ENCODE measurements around the gene DLX2.

DNA sequence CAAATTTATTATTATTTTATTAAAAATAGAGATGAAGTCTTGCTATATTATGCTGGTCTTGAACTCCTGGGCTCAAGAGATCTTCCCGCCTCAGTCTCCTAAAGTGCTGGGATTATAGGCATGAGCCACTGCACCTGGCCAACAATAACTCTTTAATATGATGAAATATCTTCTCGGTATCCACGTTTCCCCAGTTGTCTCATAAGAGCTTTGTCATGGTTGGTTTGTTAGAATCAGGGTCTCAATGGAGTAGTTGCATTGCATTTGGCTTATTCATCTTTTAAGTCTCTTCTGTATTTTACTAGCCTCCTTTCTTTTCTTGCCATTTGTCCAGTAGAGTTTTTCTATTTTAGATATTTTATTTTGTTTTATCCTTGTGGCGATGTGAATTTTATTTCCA is 32.7 kb upstream of the DLX2 start:
- TF ChIP-seq, protein P1, sequence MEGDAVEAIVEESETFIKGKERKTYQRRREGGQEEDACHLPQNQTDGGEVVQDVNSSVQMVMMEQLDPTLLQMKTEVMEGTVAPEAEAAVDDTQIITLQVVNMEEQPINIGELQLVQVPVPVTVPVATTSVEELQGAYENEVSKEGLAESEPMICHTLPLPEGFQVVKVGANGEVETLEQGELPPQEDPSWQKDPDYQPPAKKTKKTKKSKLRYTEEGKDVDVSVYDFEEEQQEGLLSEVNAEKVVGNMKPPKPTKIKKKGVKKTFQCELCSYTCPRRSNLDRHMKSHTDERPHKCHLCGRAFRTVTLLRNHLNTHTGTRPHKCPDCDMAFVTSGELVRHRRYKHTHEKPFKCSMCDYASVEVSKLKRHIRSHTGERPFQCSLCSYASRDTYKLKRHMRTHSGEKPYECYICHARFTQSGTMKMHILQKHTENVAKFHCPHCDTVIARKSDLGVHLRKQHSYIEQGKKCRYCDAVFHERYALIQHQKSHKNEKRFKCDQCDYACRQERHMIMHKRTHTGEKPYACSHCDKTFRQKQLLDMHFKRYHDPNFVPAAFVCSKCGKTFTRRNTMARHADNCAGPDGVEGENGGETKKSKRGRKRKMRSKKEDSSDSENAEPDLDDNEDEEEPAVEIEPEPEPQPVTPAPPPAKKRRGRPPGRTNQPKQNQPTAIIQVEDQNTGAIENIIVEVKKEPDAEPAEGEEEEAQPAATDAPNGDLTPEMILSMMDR (IDR thresholded peaks at IDR 0.05) = no peak
- no peak for TF ChIP-seq POLR2A (IDR thresholded peaks at IDR 0.05)
